Spleen (tissue), 11 donors: Measurements from ENCODE around the gene MAP3K10. TPM values are rescaled to one million over a fixed set of nuclear protein-coding genes. Genes with fewer than 3 reads are reported as not detected.

ENCODE experiments used
- DNase-seq: peaks from one replicate; pipeline ENCODE4 v3.0.0-alpha.2; 2020
- H3K27ac ChIP-seq, 8 donors: fragments of 200-600 bp; sonication (generic) in 7 of 8; 1 replicate in 4 of 8; 2 replicates in 4 of 8; pipeline versions ENCODE4 v1.5.0 to v1.8.0; 2016 to 2021; ENCODE audit warnings: inconsistent platforms in 4 of 8, mild to moderate bottlenecking in 4 of 8, moderate library complexity in 1 of 8
- H3K27me3 ChIP-seq, 7 donors: fragments of 200-600 bp; sonication (generic) in 6 of 7; replicated peaks in 1 of 7; 1 replicate in 4 of 7; 2 replicates in 3 of 7; pipeline versions ENCODE4 v1.5.0 to v1.8.0; 2016 to 2021; ENCODE audit warnings: inconsistent platforms in 3 of 7, mild to moderate bottlenecking in 1 of 7
- H3K36me3 ChIP-seq, 6 donors: fragments of 200-600 bp; sonication (generic) in 5 of 6; 1 replicate in 4 of 6; 2 replicates in 2 of 6; pipeline versions ENCODE4 v1.5.0 to v1.8.0; 2016 to 2021; ENCODE audit warnings: inconsistent platforms in 2 of 6
- H3K4me1 ChIP-seq, 6 donors: fragments of 200-600 bp; sonication (generic) in 5 of 6; 1 replicate in 3 of 6; 2 replicates in 3 of 6; pipeline versions ENCODE4 v1.5.0 to v1.8.0; 2016 to 2021; ENCODE audit warnings: inconsistent platforms in 3 of 6
- H3K4me3 ChIP-seq, 8 donors: fragments of 200-600 bp; sonication (generic) in 7 of 8; 1 replicate in 4 of 8; 2 replicates in 4 of 8; pipeline versions ENCODE4 v1.5.0 to v1.8.0; 2016 to 2021; ENCODE audit warnings: inconsistent platforms in 4 of 8, mild to moderate bottlenecking in 4 of 8, moderate library complexity in 2 of 8
- H3K9me3 ChIP-seq, 8 donors: fragments of 200-600 bp; sonication (generic) in 7 of 8; 1 replicate in 4 of 8; 2 replicates in 4 of 8; pipeline versions ENCODE4 v1.5.0 to v1.8.0; 2016 to 2021; ENCODE audit warnings: inconsistent platforms in 4 of 8
- CTCF ChIP-seq, 11 experiments: fragments of 200-600 bp in 7 of 11; fragments of 450-650 bp in 4 of 11; sonication (generic) in 4 of 11; IDR thresholded peaks in 8 of 11; conservative IDR thresholded peaks in 3 of 11; 1 replicate in 7 of 11; 2 replicates in 4 of 11; pipeline versions ENCODE4 v1.4.0 to v1.8.0; 2016 to 2021; ENCODE audit warnings: antibody characterized with exemption in 11 of 11, inconsistent platforms in 4 of 11, mild to moderate bottlenecking in 1 of 11
- POLR2A ChIP-seq, 3 donors: fragments of 450-650 bp; IDR thresholded peaks; one replicate each; pipeline ENCODE4 v1.5.1; 2017; ENCODE audit warnings: antibody characterized with exemption in 3 of 3, mild to moderate bottlenecking in 1 of 3
- POLR2AphosphoS5 ChIP-seq, 3 donors: sonication (generic); formaldehyde crosslinking; IDR thresholded peaks; one replicate each; pipeline ENCODE4 v1.5.1; 2017; ENCODE audit warnings: antibody characterized with exemption in 3 of 3
- WGBS, 5 donors: extraction: QIAGEN DNeasy Blood & Tissue Kit in 3 of 5; methylation state at CpG; one replicate each; pipeline versions ENCODE4 v1.1.5 to v1.1.7; 2013 to 2018; 5-methylcytosine and 5-hydroxymethylcytosine counted together
- intact Hi-C: fragments of 100-400 bp; cut with DNase I; formaldehyde crosslinking; loops from one replicate; pipeline ENCODE4 v1.15.0; 2023; ENCODE audit warnings: low total_unique reads
- polyA plus RNA-seq, 3 donors: library from polyadenylated mRNA; stranded (reverse); fragments of 200-250 nt; gene quantifications; one replicate each; pipeline ENCODE4 v1.2.1, GENCODE V29; 2013
- total RNA-seq, 7 donors: library from RNA; depleted of rRNA in 3 of 7; stranded (reverse); fragments of >200 nt in 3 of 7; fragmentation: NEBNext Ultra II Directional in 4 of 7; extraction: Animal tissue kit (Norgen Biotek cat#: 25700) in 4 of 7; gene quantifications; one replicate each; pipeline versions ENCODE4 v1.1.0 to v1.2.1, GENCODE V29; 2016 to 2021
- donor health status: healthy with polysubstance abuse.
- donor health status: DM: no; HTN: no; CAD: no; lungs with moderate emphysema.
- donor health status: DM: no; HTN: no; CAD: no.
- donor health status: Bipolar disorder and iron deficiency.
- donor health status: healthy.
- donor health status: DM: no; HTN: no; CAD: no.
- donor health status: DM: yes; HTN: yes; CAD: no.

The MAP3K10 gene
- total and polyA plus RNA-seq, 10 donors, result 4.3 to 25.6 (median 17.4) TPM

- Histone ChIP-seq H3K9me3 (no peaks in the 10 kb centered on the region), H3K27me3 (no peaks in the 10 kb centered on the region), H3K4me3 (no peak overlapping the region), H3K36me3 (peaks cover 0 to 88% (median 28%) of the 10 kb centered on the region in 6 donors), H3K4me1 (peaks cover 2 to 62% (median 16%) of the 10 kb centered on the region in 6 donors), H3K27ac (no peak overlapping the region)
- no peak for DNase-seq
- 85 to 93% (median 86%) methylated on average over 11 of the region's 11 CpGs for WGBS, 5 donors
- TF ChIP-seq POLR2AphosphoS5 (IDR thresholded peaks at IDR 0.05), result no peak
- no peak for TF ChIP-seq CTCF (IDR thresholded peaks at IDR 0.05 in 8 of 11, conservative IDR thresholded peaks at IDR 0.05 in 3 of 11)
- TF ChIP-seq POLR2A (IDR thresholded peaks at IDR 0.05), result no peak
- intact Hi-C loops, result no loop called here
Observed at GRCh38 chr19:40249781-40250180, 58.6 kb downstream of the MAP3K10 start.

- DNase-seq, result no peak
- Histone ChIP-seq H3K4me1 (peaks cover 0 to 47% (median 10%) of the 10 kb centered on the region in 6 donors), H3K27me3 (no peaks in the 10 kb centered on the region), H3K4me3 (no peak overlapping the region), H3K36me3 (peaks cover 0 to 93% (median 43%) of the 10 kb centered on the region in 6 donors), H3K9me3 (no peaks in the 10 kb centered on the region), H3K27ac (no peak overlapping the region)
- TF ChIP-seq POLR2AphosphoS5 (IDR thresholded peaks at IDR 0.05), result no peak
- TF ChIP-seq CTCF (IDR thresholded peaks at IDR 0.05 in 8 of 11, conservative IDR thresholded peaks at IDR 0.05 in 3 of 11), result no peak
- no peak for TF ChIP-seq POLR2A (IDR thresholded peaks at IDR 0.05)
- intact Hi-C loops, result no loop called here
Observed at GRCh38 chr19:40251244-40251643, 60.0 kb downstream of the MAP3K10 start.

GRCh38 chr19:40251991-40252390 is 60.8 kb downstream of the MAP3K10 start:
- TF ChIP-seq POLR2AphosphoS5 (IDR thresholded peaks at IDR 0.05), result no peak
- no peak for DNase-seq
- H3K4me3 ChIP-seq, result no peak overlapping the region
- intact Hi-C loops, result no loop called here
- peaks cover 0 to 43% (median 10%) of the 10 kb centered on the region in 6 donors for H3K4me1 ChIP-seq
- peaks cover 0 to 97% (median 50%) of the 10 kb centered on the region in 6 donors for H3K36me3 ChIP-seq
- H3K27ac ChIP-seq, result no peak overlapping the region
- H3K9me3 ChIP-seq, result no peaks in the 10 kb centered on the region
- H3K27me3 ChIP-seq, result no peaks in the 10 kb centered on the region
- WGBS, 5 donors, result 80 to 91% (median 87%) methylated on average over 4 of the region's 4 CpGs

GRCh38 chr19:40252395-40252794 is 61.2 kb downstream of the MAP3K10 start:
- Histone ChIP-seq H3K27me3 (no peaks in the 10 kb centered on the region), H3K27ac (no peak overlapping the region), H3K4me3 (no peak overlapping the region), H3K9me3 (no peaks in the 10 kb centered on the region), H3K36me3 (peaks cover 0 to 96% (median 52%) of the 10 kb centered on the region in 6 donors), H3K4me1 (peaks cover 0 to 43% (median 9%) of the 10 kb centered on the region in 6 donors)
- DNase-seq, result no peak
- intact Hi-C loops, result no loop called here
- no peak for TF ChIP-seq POLR2AphosphoS5 (IDR thresholded peaks at IDR 0.05)
- no peak for TF ChIP-seq POLR2A (IDR thresholded peaks at IDR 0.05)
- no peak for TF ChIP-seq CTCF (IDR thresholded peaks at IDR 0.05 in 8 of 11, conservative IDR thresholded peaks at IDR 0.05 in 3 of 11)
- WGBS, 5 donors, result 80 to 95% (median 87%) methylated on average over 7 of the region's 7 CpGs

GRCh38 chr19:40253611-40254092 is 62.4 kb downstream of the MAP3K10 start:
- TF ChIP-seq CTCF (IDR thresholded peaks at IDR 0.05 in 8 of 11, conservative IDR thresholded peaks at IDR 0.05 in 3 of 11) (no peak), POLR2AphosphoS5 (IDR thresholded peaks at IDR 0.05) (no peak), POLR2A (IDR thresholded peaks at IDR 0.05) (no peak)
- Histone ChIP-seq H3K4me1 (peaks cover 0 to 36% (median 0%) of the 10 kb centered on the region in 6 donors), H3K36me3 (peaks cover 0 to 84% (median 48%) of the 10 kb centered on the region in 6 donors), H3K9me3 (no peaks in the 10 kb centered on the region), H3K27ac (no peak overlapping the region), H3K27me3 (no peaks in the 10 kb centered on the region), H3K4me3 (no peak overlapping the region)
- intact Hi-C loops, result no loop called here
- WGBS, 5 donors, result 88 to 95% (median 93%) methylated on average over 8 of the region's 8 CpGs
- no peak for DNase-seq
